ENCODE measurements around the gene HOOK2. TPM values are rescaled to one million over a fixed set of nuclear protein-coding genes. Genes with fewer than 3 reads are reported as not detected.
A peak's percentile ranks its signal among the peaks of the same experiment; 100 is the strongest.

Gene HOOK2
- total and polyA plus RNA-seq, 9 of the 15 experiments (the other 6 are each of a cell fraction or from before 2014, with no cell fraction given), result 1.3 to 17.2 (median 9.9) TPM

- TF ChIP-seq STAG1 (CRISPR knock-in tag; IDR thresholded peaks at IDR 0.05; ENCODE audit: borderline replicate concordance) (peak; percentile 65; the same call in 1 of the 2 replicates), NFATC3 (IDR thresholded peaks at IDR 0.05) (no peak), ZBTB49 (CRISPR knock-in tag; IDR thresholded peaks at IDR 0.05; ENCODE audit: borderline replicate concordance) (no peak), ZNF696 (CRISPR knock-in tag; conservative IDR thresholded peaks at IDR 0.05) (no peak), GABPA (tag; conservative IDR thresholded peaks at IDR 0.05; ENCODE audit: low read depth) (no peak), MEIS2 (IDR thresholded peaks at IDR 0.05; ENCODE audit: partially characterized antibody) (no peak), MEF2D (tag; conservative IDR thresholded peaks at IDR 0.05; ENCODE audit: low read depth) (no peak), KDM1A (IDR thresholded peaks at IDR 0.05) (peak in 1 of 2 experiments; percentile 37; a peak in 1 of 4 replicates), TFAP4 (CRISPR knock-in tag; IDR thresholded peaks at IDR 0.05; ENCODE audit: borderline replicate concordance) (peak; percentile 63; the same call in 1 of the 2 replicates), ZNF512 (tag; IDR thresholded peaks at IDR 0.05) (no peak), SIN3B (IDR thresholded peaks at IDR 0.05; ENCODE audit: low read depth) (no peak), SIN3A (IDR thresholded peaks at IDR 0.05; ENCODE audit: borderline replicate concordance in 2 of 2, control insufficient read depth in 1 of 2, low read depth in 2 of 2, low read length in 2 of 2) (no peak), ZNF239 (CRISPR knock-in tag; IDR thresholded peaks at IDR 0.05) (no peak), ZBTB11 (CRISPR knock-in tag; IDR thresholded peaks at IDR 0.05) (no peak), RHOXF2B (CRISPR knock-in tag; conservative IDR thresholded peaks at IDR 0.05) (no peak), C11orf30 (IDR thresholded peaks at IDR 0.05; ENCODE audit: low read depth) (no peak), GATAD2A (IDR thresholded peaks at IDR 0.05) (peak; percentile 67; the same call in 1 of the 2 replicates), CCNT2 (IDR thresholded peaks at IDR 0.05; ENCODE audit: borderline replicate concordance, extremely low read depth, insufficient read length, low read depth, low read length) (peak; percentile 41), GATA2 (CRISPR knock-in tag; IDR thresholded peaks at IDR 0.05) (peak; percentile 60)
These were observed 2.1 kb upstream of the HOOK2 start (continued) for GRCh38 chr19:12777217-12778016.
